GM19455 (cell line): ENCODE results near the gene RAB28.

Experiments
- ATAC-seq: cut with Tn5 transposase; IDR thresholded peaks from one replicate; pipeline ENCODE4 v1.9.1; 2021; ENCODE audit not compliant: unreplicated experiment

The RAB28 gene

GRCh38 chr4:13384055-13384454, 100.1 kb downstream of the RAB28 start:
- no peak for ATAC-seq

- no peak for ATAC-seq
Observed at GRCh38 chr4:13378973-13379759, 105.0 kb downstream of the RAB28 start.

- no peak for ATAC-seq
Observed at GRCh38 chr4:13371048-13371447, 113.1 kb downstream of the RAB28 start.

GRCh38 chr4:13368217-13368616, 115.9 kb downstream of the RAB28 start:
- no peak for ATAC-seq

- ATAC-seq: no peak
Observed at GRCh38 chr4:13367691-13368090, 116.4 kb downstream of the RAB28 start.

- ATAC-seq: no peak
Observed at GRCh38 chr4:13367244-13367643, 116.9 kb downstream of the RAB28 start.

GRCh38 chr4:13365195-13365594, 118.9 kb downstream of the RAB28 start:
- ATAC-seq: no peak

GRCh38 chr4:13364653-13365052, 119.5 kb downstream of the RAB28 start:
- no peak for ATAC-seq

GRCh38 chr4:13364172-13364571, 120.0 kb downstream of the RAB28 start:
- ATAC-seq: no peak

- no peak for ATAC-seq
Observed at GRCh38 chr4:13359809-13360208, 124.3 kb downstream of the RAB28 start.

- ATAC-seq: no peak
Observed at GRCh38 chr4:13355111-13355880, 128.8 kb downstream of the RAB28 start.

- no peak for ATAC-seq
Observed at GRCh38 chr4:13349096-13349495, 135.0 kb downstream of the RAB28 start.

- no peak for ATAC-seq
Observed at GRCh38 chr4:13348216-13348615, 135.9 kb downstream of the RAB28 start.

- ATAC-seq: no peak
Observed at GRCh38 chr4:13347517-13348125, 136.5 kb downstream of the RAB28 start.

GRCh38 chr4:13344216-13344615, 139.9 kb downstream of the RAB28 start:
- no peak for ATAC-seq

- no peak for ATAC-seq
Observed at GRCh38 chr4:13340672-13341071, 143.5 kb downstream of the RAB28 start.

- ATAC-seq: no peak
Observed at GRCh38 chr4:13331827-13332226, 152.3 kb downstream of the RAB28 start.

GRCh38 chr4:13329963-13330362, 154.2 kb downstream of the RAB28 start:
- ATAC-seq: no peak

GRCh38 chr4:13329340-13329850, 154.7 kb downstream of the RAB28 start:
- ATAC-seq: no peak

- ATAC-seq: no peak
Observed at GRCh38 chr4:13328591-13328990, 155.5 kb downstream of the RAB28 start.

GRCh38 chr4:13327991-13328390, 156.1 kb downstream of the RAB28 start:
- no peak for ATAC-seq

- no peak for ATAC-seq
Observed at GRCh38 chr4:13325744-13326143, 158.4 kb downstream of the RAB28 start.
